ENCODE data around the gene PLCXD3.

GRCh38 chr5:41406936-41407335 lies 103.5 kb downstream of the PLCXD3 start:
- TF ChIP-seq, protein P1, sequence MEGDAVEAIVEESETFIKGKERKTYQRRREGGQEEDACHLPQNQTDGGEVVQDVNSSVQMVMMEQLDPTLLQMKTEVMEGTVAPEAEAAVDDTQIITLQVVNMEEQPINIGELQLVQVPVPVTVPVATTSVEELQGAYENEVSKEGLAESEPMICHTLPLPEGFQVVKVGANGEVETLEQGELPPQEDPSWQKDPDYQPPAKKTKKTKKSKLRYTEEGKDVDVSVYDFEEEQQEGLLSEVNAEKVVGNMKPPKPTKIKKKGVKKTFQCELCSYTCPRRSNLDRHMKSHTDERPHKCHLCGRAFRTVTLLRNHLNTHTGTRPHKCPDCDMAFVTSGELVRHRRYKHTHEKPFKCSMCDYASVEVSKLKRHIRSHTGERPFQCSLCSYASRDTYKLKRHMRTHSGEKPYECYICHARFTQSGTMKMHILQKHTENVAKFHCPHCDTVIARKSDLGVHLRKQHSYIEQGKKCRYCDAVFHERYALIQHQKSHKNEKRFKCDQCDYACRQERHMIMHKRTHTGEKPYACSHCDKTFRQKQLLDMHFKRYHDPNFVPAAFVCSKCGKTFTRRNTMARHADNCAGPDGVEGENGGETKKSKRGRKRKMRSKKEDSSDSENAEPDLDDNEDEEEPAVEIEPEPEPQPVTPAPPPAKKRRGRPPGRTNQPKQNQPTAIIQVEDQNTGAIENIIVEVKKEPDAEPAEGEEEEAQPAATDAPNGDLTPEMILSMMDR (IDR thresholded peaks at IDR 0.05) = no peak
- TF ChIP-seq POLR2A (IDR thresholded peaks at IDR 0.05) = no peak

Data from prostate gland (tissue), 2 donors.